Measurements from ENCODE around the gene UNC5C.

Gene UNC5C

DNA sequence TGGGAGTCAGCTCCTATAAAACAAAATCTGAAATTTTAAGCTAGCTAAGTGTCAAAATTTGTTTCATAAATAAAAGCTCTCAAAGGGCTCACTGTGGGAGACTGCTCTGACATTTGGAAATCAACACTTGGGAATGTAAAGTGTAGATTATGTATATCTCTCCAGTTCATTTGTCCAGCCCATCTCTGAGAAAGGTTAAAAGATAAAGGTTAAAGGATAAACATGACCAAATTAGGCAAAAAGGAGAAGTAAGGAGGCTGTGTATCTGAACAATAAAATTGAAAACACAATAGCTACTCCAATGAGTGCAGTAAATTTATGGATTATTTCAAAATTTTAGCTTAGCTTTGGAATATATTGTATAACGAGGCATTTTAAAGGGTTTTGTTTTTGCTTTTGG is 304.9 kb downstream of the UNC5C start:
- Histone ChIP-seq H2BK5ac (ENCODE audit: low read length) (no peak overlapping the region), H3K79me2 (ENCODE audit: control insufficient read depth, insufficient read depth, low read length) (no peaks in the 10 kb centered on the region), H3K36me3 (ENCODE audit: control insufficient read depth, insufficient read depth, low read length) (no peaks in the 10 kb centered on the region), H2AK5ac (ENCODE audit: low read length) (no peak overlapping the region), H3K18ac (ENCODE audit: low read length) (no peak overlapping the region), H2BK15ac (replicated peaks; ENCODE audit: low read depth) (no peak overlapping the region), H3K79me1 (ENCODE audit: low read length) (no peaks in the 10 kb centered on the region), H3K27me3 (ENCODE audit: insufficient read depth, low read length, poor library complexity) (no peaks in the 10 kb centered on the region), H4K5ac (ENCODE audit: low read length) (no peak overlapping the region), H2BK120ac (ENCODE audit: low read depth, low read length) (no peak overlapping the region), H3K56ac (ENCODE audit: low read length) (no peak overlapping the region), H3K4me3 (ENCODE audit: low read length) (no peak overlapping the region), H4K8ac (ENCODE audit: low read depth, low read length) (no peak overlapping the region), H3K4ac (ENCODE audit: low read depth, low read length) (no peak overlapping the region), H3K27ac (ENCODE audit: low read depth, low read length) (no peak overlapping the region), H3K9ac (ENCODE audit: low read length) (no peak overlapping the region), H3K4me1 (ENCODE audit: control insufficient read depth, low read depth, low read length) (no peaks in the 10 kb centered on the region), H3K4me2 (ENCODE audit: low read length) (no peak overlapping the region), H3K23ac (ENCODE audit: low read length) (no peak overlapping the region)
- WGBS (ENCODE audit: extremely low coverage, insufficient coverage, low lambda C conversion rate), result no CpG with 5 or more reads among the region's 1 CpG
- DNase-seq, result no peak

DNA sequence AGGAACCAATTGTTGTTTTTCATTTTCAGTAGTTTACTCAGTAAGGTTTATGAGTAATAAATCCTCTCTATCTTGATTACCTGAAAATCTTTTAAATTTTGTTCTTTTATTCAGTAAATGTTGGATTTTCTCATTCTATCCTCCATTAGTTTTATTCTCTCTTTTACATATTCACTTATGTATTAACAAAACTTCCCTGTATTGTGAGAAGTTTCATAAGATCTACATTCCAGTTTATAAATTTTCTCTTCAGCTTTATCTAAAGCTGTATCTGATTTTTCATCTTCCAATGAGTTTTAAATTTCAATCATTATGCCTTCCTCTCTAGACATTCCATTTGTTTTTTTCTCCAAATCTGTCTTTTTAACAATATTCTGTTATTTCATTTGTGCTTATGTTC is 310.2 kb downstream of the UNC5C start:
- no peaks in the 10 kb centered on the region for H3K27me3 ChIP-seq (ENCODE audit: insufficient read depth, low read length, poor library complexity)
- H3K4me1 ChIP-seq (ENCODE audit: control insufficient read depth, low read depth, low read length), result no peaks in the 10 kb centered on the region
- H3K79me2 ChIP-seq (ENCODE audit: control insufficient read depth, insufficient read depth, low read length), result no peaks in the 10 kb centered on the region
- H4K5ac ChIP-seq (ENCODE audit: low read length), result no peak overlapping the region
- H4K8ac ChIP-seq (ENCODE audit: low read depth, low read length), result no peak overlapping the region
- H3K18ac ChIP-seq (ENCODE audit: low read length), result no peak overlapping the region
- DNase-seq, result no peak
- H2BK5ac ChIP-seq (ENCODE audit: low read length), result no peak overlapping the region
- H2BK15ac ChIP-seq (replicated peaks; ENCODE audit: low read depth), result no peak overlapping the region
- no peak overlapping the region for H3K23ac ChIP-seq (ENCODE audit: low read length)
- H3K4me2 ChIP-seq (ENCODE audit: low read length), result no peak overlapping the region
- H3K79me1 ChIP-seq (ENCODE audit: low read length), result no peaks in the 10 kb centered on the region
- H3K36me3 ChIP-seq (ENCODE audit: control insufficient read depth, insufficient read depth, low read length), result no peaks in the 10 kb centered on the region
- H2AK5ac ChIP-seq (ENCODE audit: low read length), result no peak overlapping the region
- H3K9ac ChIP-seq (ENCODE audit: low read length), result no peak overlapping the region
- H3K4me3 ChIP-seq (ENCODE audit: low read length), result no peak overlapping the region
- H3K56ac ChIP-seq (ENCODE audit: low read length), result no peak overlapping the region
- no peak overlapping the region for H2BK120ac ChIP-seq (ENCODE audit: low read depth, low read length)
- no peak overlapping the region for H3K4ac ChIP-seq (ENCODE audit: low read depth, low read length)
- H3K27ac ChIP-seq (ENCODE audit: low read depth, low read length), result no peak overlapping the region

DNA sequence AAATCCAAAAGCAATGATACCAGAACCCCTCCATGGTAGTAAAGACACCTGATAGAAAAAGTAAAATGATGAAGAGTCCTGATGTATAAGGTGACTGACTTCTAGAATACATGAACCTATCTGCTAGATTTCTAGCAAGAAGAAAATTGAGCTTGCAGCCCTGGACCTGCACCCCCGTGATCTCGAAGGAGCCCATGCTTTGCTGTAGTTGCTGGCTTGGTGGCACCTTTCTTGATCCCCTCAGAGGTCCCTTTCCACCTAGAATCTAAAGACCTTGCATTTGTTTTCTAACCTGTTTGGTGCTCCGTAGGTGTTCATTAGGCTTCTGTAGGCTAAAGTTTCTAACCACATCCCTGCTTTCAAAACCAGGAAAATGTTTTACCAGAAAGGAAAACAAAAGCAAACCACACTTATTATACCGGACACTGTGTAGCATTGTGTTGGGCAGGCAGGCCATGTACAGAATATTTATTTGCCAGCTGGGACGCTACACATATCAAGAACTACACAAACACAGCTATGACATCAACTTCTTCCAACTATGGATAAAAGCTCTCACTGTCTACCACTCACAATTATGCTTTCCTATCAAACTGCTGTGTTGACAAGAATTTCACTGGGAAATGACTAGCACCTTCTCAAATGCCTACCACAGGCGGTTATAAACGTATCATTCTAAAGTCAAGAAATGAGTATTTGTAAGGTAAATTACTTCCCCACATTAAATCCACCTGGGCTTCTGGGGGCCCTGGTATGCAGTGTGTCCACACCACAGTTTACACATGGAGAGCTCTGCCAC is 316.2 kb downstream of the UNC5C start:
- Histone ChIP-seq H3K23ac (ENCODE audit: low read length) (no peak overlapping the region), H2BK5ac (ENCODE audit: low read length) (no peak overlapping the region), H3K4ac (ENCODE audit: low read depth, low read length) (no peak overlapping the region), H3K36me3 (ENCODE audit: control insufficient read depth, insufficient read depth, low read length) (no peaks in the 10 kb centered on the region), H3K79me2 (ENCODE audit: control insufficient read depth, insufficient read depth, low read length) (no peaks in the 10 kb centered on the region), H3K18ac (ENCODE audit: low read length) (no peak overlapping the region), H3K56ac (ENCODE audit: low read length) (no peak overlapping the region), H3K4me2 (ENCODE audit: low read length) (no peak overlapping the region), H3K79me1 (ENCODE audit: low read length) (no peaks in the 10 kb centered on the region), H2AK5ac (ENCODE audit: low read length) (no peak overlapping the region), H3K27ac (ENCODE audit: low read depth, low read length) (no peak overlapping the region), H3K9ac (ENCODE audit: low read length) (no peak overlapping the region), H3K4me3 (ENCODE audit: low read length) (no peak overlapping the region), H2BK120ac (ENCODE audit: low read depth, low read length) (no peak overlapping the region), H4K8ac (ENCODE audit: low read depth, low read length) (no peak overlapping the region), H3K27me3 (ENCODE audit: insufficient read depth, low read length, poor library complexity) (no peaks in the 10 kb centered on the region), H3K4me1 (ENCODE audit: control insufficient read depth, low read depth, low read length) (no peaks in the 10 kb centered on the region), H2BK15ac (replicated peaks; ENCODE audit: low read depth) (no peak overlapping the region), H4K5ac (ENCODE audit: low read length) (no peak overlapping the region)
- no peak for DNase-seq
- no CpG with 5 or more reads among the region's 7 CpGs for WGBS (ENCODE audit: extremely low coverage, insufficient coverage, low lambda C conversion rate)

DNA sequence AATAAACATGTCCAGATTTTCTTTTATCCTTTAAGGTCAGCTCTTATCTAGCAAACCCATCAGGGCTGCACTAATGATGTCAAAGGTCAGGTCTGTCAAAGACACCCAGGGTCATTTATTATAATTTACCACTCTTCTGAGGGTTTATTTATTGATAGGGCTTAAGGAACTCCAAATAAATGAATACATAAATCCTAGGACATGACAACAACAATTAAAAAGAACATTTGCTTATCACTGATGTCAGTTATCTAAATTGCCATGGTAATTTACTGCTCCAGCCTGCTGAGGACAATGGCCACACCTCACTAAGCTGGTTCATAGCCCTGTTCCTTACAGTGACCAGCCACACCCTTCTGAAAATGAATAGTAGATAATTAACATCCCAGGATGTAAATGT is 317.1 kb downstream of the UNC5C start:
- no peak overlapping the region for H3K18ac ChIP-seq (ENCODE audit: low read length)
- DNase-seq, result peak; percentile 36
- H2AK5ac ChIP-seq (ENCODE audit: low read length), result no peak overlapping the region
- H3K27ac ChIP-seq (ENCODE audit: low read depth, low read length), result no peak overlapping the region
- H4K8ac ChIP-seq (ENCODE audit: low read depth, low read length), result no peak overlapping the region
- H2BK120ac ChIP-seq (ENCODE audit: low read depth, low read length), result no peak overlapping the region
- no peaks in the 10 kb centered on the region for H3K4me1 ChIP-seq (ENCODE audit: control insufficient read depth, low read depth, low read length)
- H3K79me1 ChIP-seq (ENCODE audit: low read length), result no peaks in the 10 kb centered on the region
- no peak overlapping the region for H3K4me3 ChIP-seq (ENCODE audit: low read length)
- H3K9ac ChIP-seq (ENCODE audit: low read length), result no peak overlapping the region
- H4K5ac ChIP-seq (ENCODE audit: low read length), result no peak overlapping the region
- no peak overlapping the region for H2BK5ac ChIP-seq (ENCODE audit: low read length)
- H3K79me2 ChIP-seq (ENCODE audit: control insufficient read depth, insufficient read depth, low read length), result no peaks in the 10 kb centered on the region
- no peak overlapping the region for H2BK15ac ChIP-seq (replicated peaks; ENCODE audit: low read depth)
- H3K4ac ChIP-seq (ENCODE audit: low read depth, low read length), result no peak overlapping the region
- no peaks in the 10 kb centered on the region for H3K36me3 ChIP-seq (ENCODE audit: control insufficient read depth, insufficient read depth, low read length)
- no peak overlapping the region for H3K4me2 ChIP-seq (ENCODE audit: low read length)
- H3K56ac ChIP-seq (ENCODE audit: low read length), result no peak overlapping the region
- H3K23ac ChIP-seq (ENCODE audit: low read length), result no peak overlapping the region
- H3K27me3 ChIP-seq (ENCODE audit: insufficient read depth, low read length, poor library complexity), result no peaks in the 10 kb centered on the region

DNA sequence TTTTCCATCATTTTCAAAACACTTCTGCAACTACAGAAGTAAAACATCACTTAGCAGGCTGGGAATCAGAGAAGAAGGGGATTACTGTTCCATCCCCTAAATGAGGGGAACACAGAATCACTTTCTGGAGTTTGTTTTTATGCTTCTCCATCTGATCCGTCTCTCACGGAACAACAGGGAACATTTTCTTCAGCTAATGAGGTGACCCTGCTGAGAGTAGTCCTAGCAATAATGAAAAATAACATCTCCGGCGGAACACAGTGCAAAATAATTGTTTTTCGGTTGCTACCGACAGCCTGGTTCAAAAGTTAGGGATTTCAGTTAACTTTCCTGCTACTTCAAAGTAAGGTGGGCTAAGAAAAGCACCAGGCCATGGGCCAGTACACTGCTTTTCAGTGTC is 322.9 kb downstream of the UNC5C start:
- Histone ChIP-seq H3K4me1 (ENCODE audit: control insufficient read depth, low read depth, low read length) (no peaks in the 10 kb centered on the region), H3K27me3 (ENCODE audit: insufficient read depth, low read length, poor library complexity) (no peaks in the 10 kb centered on the region), H3K18ac (ENCODE audit: low read length) (no peak overlapping the region), H3K4me3 (ENCODE audit: low read length) (no peak overlapping the region), H3K27ac (ENCODE audit: low read depth, low read length) (no peak overlapping the region), H3K36me3 (ENCODE audit: control insufficient read depth, insufficient read depth, low read length) (no peaks in the 10 kb centered on the region), H2AK5ac (ENCODE audit: low read length) (no peak overlapping the region), H2BK120ac (ENCODE audit: low read depth, low read length) (no peak overlapping the region), H3K4ac (ENCODE audit: low read depth, low read length) (no peak overlapping the region), H3K56ac (ENCODE audit: low read length) (no peak overlapping the region), H4K5ac (ENCODE audit: low read length) (no peak overlapping the region), H2BK5ac (ENCODE audit: low read length) (no peak overlapping the region), H4K8ac (ENCODE audit: low read depth, low read length) (no peak overlapping the region), H3K4me2 (ENCODE audit: low read length) (no peak overlapping the region), H2BK15ac (replicated peaks; ENCODE audit: low read depth) (no peak overlapping the region), H3K79me2 (ENCODE audit: control insufficient read depth, insufficient read depth, low read length) (no peaks in the 10 kb centered on the region), H3K23ac (ENCODE audit: low read length) (no peak overlapping the region), H3K79me1 (ENCODE audit: low read length) (no peaks in the 10 kb centered on the region), H3K9ac (ENCODE audit: low read length) (no peak overlapping the region)
- WGBS (ENCODE audit: extremely low coverage, insufficient coverage, low lambda C conversion rate), result no CpG with 5 or more reads among the region's 6 CpGs
- no peak for DNase-seq

DNA sequence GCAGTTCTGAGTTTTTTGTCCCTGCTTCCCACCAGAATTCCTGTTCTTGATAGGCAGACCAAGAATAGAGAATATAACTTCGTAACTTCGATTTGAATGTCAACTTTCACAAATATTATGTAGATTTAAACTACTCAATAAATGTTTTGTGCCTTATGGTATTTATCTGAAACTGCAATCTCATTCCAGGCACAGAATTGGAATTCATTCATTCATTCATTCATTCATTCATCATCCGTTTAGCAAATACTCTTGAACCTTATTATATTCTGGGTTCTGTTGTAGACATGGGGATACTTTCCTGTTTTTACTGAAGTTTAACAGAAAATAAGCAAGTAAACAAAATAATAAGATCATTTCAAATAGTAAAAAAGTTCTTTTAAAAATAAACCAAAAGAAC is 324.4 kb downstream of the UNC5C start:
- no peak overlapping the region for H3K18ac ChIP-seq (ENCODE audit: low read length)
- H3K27me3 ChIP-seq (ENCODE audit: insufficient read depth, low read length, poor library complexity), result no peaks in the 10 kb centered on the region
- no peak overlapping the region for H3K4ac ChIP-seq (ENCODE audit: low read depth, low read length)
- H4K5ac ChIP-seq (ENCODE audit: low read length), result no peak overlapping the region
- no CpG with 5 or more reads among the region's 3 CpGs for WGBS (ENCODE audit: extremely low coverage, insufficient coverage, low lambda C conversion rate)
- H3K56ac ChIP-seq (ENCODE audit: low read length), result no peak overlapping the region
- H3K4me3 ChIP-seq (ENCODE audit: low read length), result no peak overlapping the region
- no peak overlapping the region for H4K8ac ChIP-seq (ENCODE audit: low read depth, low read length)
- no peaks in the 10 kb centered on the region for H3K4me1 ChIP-seq (ENCODE audit: control insufficient read depth, low read depth, low read length)
- H3K27ac ChIP-seq (ENCODE audit: low read depth, low read length), result no peak overlapping the region
- no peak overlapping the region for H2BK5ac ChIP-seq (ENCODE audit: low read length)
- DNase-seq, result no peak
- no peak overlapping the region for H3K9ac ChIP-seq (ENCODE audit: low read length)
- H2BK120ac ChIP-seq (ENCODE audit: low read depth, low read length), result no peak overlapping the region
- H3K4me2 ChIP-seq (ENCODE audit: low read length), result no peak overlapping the region
- H3K79me1 ChIP-seq (ENCODE audit: low read length), result no peaks in the 10 kb centered on the region
- no peaks in the 10 kb centered on the region for H3K79me2 ChIP-seq (ENCODE audit: control insufficient read depth, insufficient read depth, low read length)
- H2BK15ac ChIP-seq (replicated peaks; ENCODE audit: low read depth), result no peak overlapping the region
- H3K23ac ChIP-seq (ENCODE audit: low read length), result no peak overlapping the region
- H3K36me3 ChIP-seq (ENCODE audit: control insufficient read depth, insufficient read depth, low read length), result no peaks in the 10 kb centered on the region
- no peak overlapping the region for H2AK5ac ChIP-seq (ENCODE audit: low read length)

Data from mesendoderm (in vitro differentiated cells).